ENCODE measurements around the gene BLID.

BLID gene

GRCh38 chr11:122099374-122100036 lies 16.5 kb downstream of the BLID start:
- Histone ChIP-seq H3K36me3 (no peaks in the 10 kb centered on the region), H3K4me1 (no peaks in the 10 kb centered on the region), H3K4me2 (no peak overlapping the region), H3K27ac (no peak overlapping the region), H3K4me3 (no peak overlapping the region), H3K27me3 (peaks cover 34% of the 10 kb centered on the region), H4K20me1 (no peaks in the 10 kb centered on the region; the same call in 1 of the 2 replicates), H3K9me3 (no peaks in the 10 kb centered on the region), H3K9ac (no peak overlapping the region)
- no peak for TF ChIP-seq Cebpa-rat (IDR thresholded peaks at IDR 0.05)

- Histone ChIP-seq H3K27me3 (peaks cover 34% of the 10 kb centered on the region), H3K4me1 (no peaks in the 10 kb centered on the region), H3K9ac (no peak overlapping the region), H3K27ac (no peak overlapping the region), H3K4me3 (no peak overlapping the region), H3K4me2 (no peak overlapping the region), H3K9me3 (no peaks in the 10 kb centered on the region), H4K20me1 (no peaks in the 10 kb centered on the region; the same call in 1 of the 2 replicates), H3K36me3 (no peaks in the 10 kb centered on the region)
- no peak for TF ChIP-seq Cebpa-rat (IDR thresholded peaks at IDR 0.05)
These were observed 17.6 kb downstream of the BLID start for GRCh38 chr11:122098261-122098980.

- H4K20me1 ChIP-seq = no peaks in the 10 kb centered on the region; the same call in 1 of the 2 replicates
- H3K36me3 ChIP-seq = no peaks in the 10 kb centered on the region
- no peaks in the 10 kb centered on the region for H3K4me1 ChIP-seq
- H3K9ac ChIP-seq = no peak overlapping the region
- no peak overlapping the region for H3K4me2 ChIP-seq
- peaks cover 33% of the 10 kb centered on the region for H3K27me3 ChIP-seq
- H3K4me3 ChIP-seq = no peak overlapping the region
- TF ChIP-seq Cebpa-rat (IDR thresholded peaks at IDR 0.05) = no peak
- no peaks in the 10 kb centered on the region for H3K9me3 ChIP-seq
- H3K27ac ChIP-seq = no peak overlapping the region
These were observed 18.5 kb downstream of the BLID start for GRCh38 chr11:122097419-122098001.

GRCh38 chr11:122096272-122097112 lies 19.5 kb downstream of the BLID start:
- no peak for TF ChIP-seq Cebpa-rat (IDR thresholded peaks at IDR 0.05)
- no peaks in the 10 kb centered on the region for H3K4me1 ChIP-seq
- H3K27ac ChIP-seq = no peak overlapping the region
- peaks cover 23% of the 10 kb centered on the region for H3K27me3 ChIP-seq
- H3K9ac ChIP-seq = no peak overlapping the region
- H3K4me2 ChIP-seq = no peak overlapping the region
- no peaks in the 10 kb centered on the region for H3K9me3 ChIP-seq
- H3K4me3 ChIP-seq = no peak overlapping the region
- no peaks in the 10 kb centered on the region for H4K20me1 ChIP-seq
- no peaks in the 10 kb centered on the region for H3K36me3 ChIP-seq

- no peaks in the 10 kb centered on the region for H3K9me3 ChIP-seq
- no peaks in the 10 kb centered on the region for H3K36me3 ChIP-seq
- no peak overlapping the region for H3K27ac ChIP-seq
- no peaks in the 10 kb centered on the region for H4K20me1 ChIP-seq
- no peak for TF ChIP-seq Cebpa-rat (IDR thresholded peaks at IDR 0.05)
- H3K4me3 ChIP-seq = no peak overlapping the region
- peaks cover 16% of the 10 kb centered on the region for H3K27me3 ChIP-seq
- H3K4me1 ChIP-seq = no peaks in the 10 kb centered on the region
- no peak overlapping the region for H3K9ac ChIP-seq
- no peak overlapping the region for H3K4me2 ChIP-seq
These were observed 20.2 kb downstream of the BLID start for GRCh38 chr11:122095681-122096262.

GRCh38 chr11:122094836-122095235 lies 21.2 kb downstream of the BLID start:
- H3K27ac ChIP-seq = no peak overlapping the region
- no peak for TF ChIP-seq Cebpa-rat (IDR thresholded peaks at IDR 0.05)
- no peak overlapping the region for H3K9ac ChIP-seq
- H3K4me2 ChIP-seq = no peak overlapping the region
- H3K27me3 ChIP-seq = peaks cover 6% of the 10 kb centered on the region
- H3K4me1 ChIP-seq = no peaks in the 10 kb centered on the region
- H3K9me3 ChIP-seq = no peaks in the 10 kb centered on the region
- no peak overlapping the region for H3K4me3 ChIP-seq
- H4K20me1 ChIP-seq = no peaks in the 10 kb centered on the region
- no peaks in the 10 kb centered on the region for H3K36me3 ChIP-seq

- no peak overlapping the region for H3K9ac ChIP-seq
- H3K4me1 ChIP-seq = no peaks in the 10 kb centered on the region
- H4K20me1 ChIP-seq = no peaks in the 10 kb centered on the region
- TF ChIP-seq Cebpa-rat (IDR thresholded peaks at IDR 0.05) = no peak
- no peaks in the 10 kb centered on the region for H3K27me3 ChIP-seq
- H3K27ac ChIP-seq = no peak overlapping the region
- H3K9me3 ChIP-seq = no peaks in the 10 kb centered on the region
- no peaks in the 10 kb centered on the region for H3K36me3 ChIP-seq
- H3K4me3 ChIP-seq = no peak overlapping the region
- no peak overlapping the region for H3K4me2 ChIP-seq
These were observed 22.2 kb downstream of the BLID start for GRCh38 chr11:122093731-122094275.

- Histone ChIP-seq H3K4me1 (no peaks in the 10 kb centered on the region), H3K27me3 (no peaks in the 10 kb centered on the region), H3K4me2 (no peak overlapping the region), H3K27ac (no peak overlapping the region), H3K9ac (no peak overlapping the region), H3K4me3 (no peak overlapping the region), H3K36me3 (no peaks in the 10 kb centered on the region), H3K9me3 (no peaks in the 10 kb centered on the region), H4K20me1 (no peaks in the 10 kb centered on the region)
- no peak for TF ChIP-seq Cebpa-rat (IDR thresholded peaks at IDR 0.05)
These were observed 24.2 kb downstream of the BLID start for GRCh38 chr11:122091835-122092234.

GRCh38 chr11:122089111-122089510 lies 26.9 kb downstream of the BLID start:
- H3K27ac ChIP-seq = no peak overlapping the region
- no peaks in the 10 kb centered on the region for H3K36me3 ChIP-seq
- no peaks in the 10 kb centered on the region for H4K20me1 ChIP-seq
- H3K9ac ChIP-seq = no peak overlapping the region
- H3K4me1 ChIP-seq = no peaks in the 10 kb centered on the region
- no peak for TF ChIP-seq Cebpa-rat (IDR thresholded peaks at IDR 0.05)
- H3K27me3 ChIP-seq = no peaks in the 10 kb centered on the region
- H3K4me2 ChIP-seq = no peak overlapping the region
- H3K4me3 ChIP-seq = no peak overlapping the region
- no peaks in the 10 kb centered on the region for H3K9me3 ChIP-seq

All from BLaER1 (cell line).